Activated CD4-positive, alpha-beta T cell treated with anti-CD3 and anti-CD28 coated beads, Interleukin-2, amount 50 U/mL, for 16 hours (primary cell): Measurements from ENCODE around the gene ADCY9.
"Not testable (repeated sequence)": the region's sequence is repeated elsewhere in the genome, so short reads cannot be mapped to it uniquely, and the experiment has no call there.

ENCODE experiments used
- DNase-seq: peaks from one replicate; pipeline ENCODE4 v3.0.0-alpha.2; 2020

The ADCY9 gene

GRCh38 chr16:4064950-4065352 is 51.3 kb downstream of the ADCY9 start:
- DNase-seq, result peak; percentile 41

- DNase-seq, result no peak
These were observed 53.9 kb downstream of the ADCY9 start for GRCh38 chr16:4062212-4062802.

GRCh38 chr16:4060823-4061222 is 55.4 kb downstream of the ADCY9 start:
- no peak for DNase-seq

DNA sequence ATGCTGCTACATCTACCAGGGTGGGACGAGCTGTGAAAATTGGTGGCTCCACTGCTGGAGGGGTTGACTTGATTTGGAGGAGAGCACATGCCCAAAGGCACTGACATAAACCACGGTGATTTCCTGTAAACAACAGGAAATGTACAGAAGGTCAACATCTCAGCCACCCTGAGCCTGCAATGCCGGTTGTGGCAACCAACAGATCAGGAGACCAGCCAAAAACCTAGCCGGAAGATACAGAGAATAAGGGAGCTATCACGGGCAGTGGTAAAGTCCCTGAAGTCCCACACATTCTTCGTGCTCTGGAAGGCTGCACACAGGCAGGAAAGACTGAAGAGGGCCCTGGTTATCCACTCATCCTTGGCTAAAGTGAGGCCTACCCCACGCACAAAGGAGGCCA is 56.2 kb downstream of the ADCY9 start:
- peak; percentile 18 for DNase-seq

GRCh38 chr16:4058386-4058785 is 57.9 kb downstream of the ADCY9 start:
- no peak for DNase-seq

DNA sequence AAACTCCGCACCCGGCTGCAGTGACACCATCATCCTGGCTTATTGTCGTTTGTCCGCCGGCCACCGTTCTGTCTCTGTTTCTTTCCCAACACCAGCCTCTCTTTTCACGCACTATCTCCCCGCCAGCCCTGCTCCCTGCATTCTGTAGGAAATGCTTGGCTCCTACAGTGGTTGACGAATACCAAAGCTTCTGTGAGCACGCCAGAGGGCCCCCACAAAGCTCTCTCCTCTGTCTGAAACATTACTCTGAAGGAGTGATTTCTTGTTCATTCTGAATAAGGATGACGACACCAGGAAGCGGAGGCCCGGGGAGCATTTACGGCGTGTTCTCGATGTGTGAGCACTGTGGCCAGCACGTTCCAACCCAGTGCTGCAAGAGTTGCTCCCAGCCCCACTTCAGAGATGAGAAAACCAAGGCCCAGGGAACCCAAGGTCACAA is 58.8 kb downstream of the ADCY9 start:
- no peak for DNase-seq

DNA sequence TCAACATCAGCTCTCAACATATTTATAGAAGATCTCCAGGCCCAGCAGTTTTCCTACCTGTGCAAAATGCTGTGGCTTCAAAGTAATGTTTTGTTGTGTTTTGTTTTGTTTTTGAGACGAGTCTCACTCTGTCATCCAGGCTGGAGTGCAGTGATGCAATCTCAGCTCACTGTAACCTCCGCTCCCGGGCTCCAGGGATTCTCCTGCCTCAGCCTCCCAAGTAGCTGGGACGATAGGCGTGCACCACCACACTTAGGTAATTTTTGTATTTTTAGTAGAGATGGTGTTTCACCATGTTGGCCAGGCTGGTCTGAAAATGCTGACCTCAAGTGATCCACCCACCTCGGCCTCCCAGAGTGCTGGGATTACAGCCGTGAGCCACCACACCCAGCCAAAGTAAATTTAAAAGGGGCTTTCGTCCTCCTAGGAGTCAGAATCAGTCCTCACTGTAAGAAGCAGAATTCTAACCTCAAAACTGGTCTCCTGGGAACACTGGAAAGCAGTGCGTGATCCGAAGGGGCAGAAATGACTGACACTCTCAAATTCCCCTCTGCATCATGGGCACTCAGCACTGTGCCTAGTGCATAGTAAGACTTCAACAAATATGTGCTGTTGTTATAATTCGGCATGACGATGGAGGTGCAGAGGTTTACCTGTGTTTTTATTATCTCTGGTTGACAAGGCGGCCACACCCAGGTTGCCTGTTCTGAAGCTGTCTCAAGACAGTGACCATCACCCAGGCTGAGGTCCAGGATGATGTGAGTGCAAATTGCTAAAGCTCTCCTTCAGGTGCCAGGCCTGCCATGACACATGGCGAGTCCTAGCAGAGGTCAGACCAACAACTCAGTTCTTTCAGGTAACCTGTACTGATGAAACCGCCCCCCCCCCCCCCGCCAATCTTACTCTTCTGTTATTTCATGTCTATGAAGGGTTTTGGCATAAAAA is 59.8 kb downstream of the ADCY9 start:
- no peak for DNase-seq

- no peak for DNase-seq
These were observed 60.5 kb downstream of the ADCY9 start for GRCh38 chr16:4055748-4056147.

- DNase-seq, result no peak
These were observed 62.9 kb downstream of the ADCY9 start for GRCh38 chr16:4053301-4053845.

GRCh38 chr16:4052801-4053293 is 63.4 kb downstream of the ADCY9 start:
- no peak for DNase-seq

DNA sequence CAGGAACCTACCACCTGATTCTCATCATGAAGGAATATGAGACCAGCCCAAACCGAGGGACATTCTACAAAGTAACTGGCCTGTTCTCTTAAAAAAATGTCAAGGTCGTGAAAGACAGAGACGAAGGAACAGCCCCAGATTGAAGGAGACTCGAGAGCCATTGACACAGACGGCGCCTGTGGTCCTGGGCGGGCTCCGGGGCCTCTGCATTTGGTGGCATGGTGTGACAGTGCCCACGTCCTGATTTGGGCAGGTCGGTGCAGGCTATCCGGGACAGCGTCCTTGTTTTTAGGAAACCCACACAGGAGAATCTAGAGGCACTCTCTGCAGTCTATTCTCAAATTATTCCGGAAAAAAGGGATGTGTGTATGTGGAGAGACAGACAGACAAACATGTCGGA is 64.1 kb downstream of the ADCY9 start:
- no peak for DNase-seq

GRCh38 chr16:4051591-4051990 is 64.7 kb downstream of the ADCY9 start:
- no peak for DNase-seq

GRCh38 chr16:4049031-4049430 is 67.2 kb downstream of the ADCY9 start:
- DNase-seq, result no peak

GRCh38 chr16:4048481-4048880 is 67.8 kb downstream of the ADCY9 start:
- DNase-seq, result no peak

- DNase-seq, result no peak
These were observed 70.0 kb downstream of the ADCY9 start for GRCh38 chr16:4046221-4046620.

DNA sequence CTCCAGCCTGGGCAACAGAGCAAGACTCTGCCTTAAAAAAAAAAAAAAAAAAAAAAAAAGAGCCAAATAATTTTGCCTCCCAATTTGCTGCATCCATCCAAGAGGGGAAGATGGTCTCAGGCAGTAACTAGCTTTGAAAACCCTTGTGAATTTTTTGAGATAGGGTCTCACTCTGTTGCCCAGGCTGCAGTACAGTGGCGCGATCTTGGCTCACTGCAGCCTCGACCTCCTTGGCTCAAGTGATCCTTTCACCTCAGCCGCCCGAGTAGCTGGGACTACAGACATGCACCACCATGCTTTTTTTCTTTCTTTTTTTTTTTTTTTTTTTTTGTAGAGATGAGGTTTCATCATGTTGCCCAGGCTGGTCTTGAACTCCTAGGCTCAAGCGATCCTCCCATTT is 70.7 kb downstream of the ADCY9 start:
- not testable (repeated sequence) for DNase-seq

GRCh38 chr16:4042581-4042980 is 73.7 kb downstream of the ADCY9 start:
- no peak for DNase-seq

GRCh38 chr16:4038448-4038847 is 77.8 kb downstream of the ADCY9 start:
- no peak for DNase-seq

DNA sequence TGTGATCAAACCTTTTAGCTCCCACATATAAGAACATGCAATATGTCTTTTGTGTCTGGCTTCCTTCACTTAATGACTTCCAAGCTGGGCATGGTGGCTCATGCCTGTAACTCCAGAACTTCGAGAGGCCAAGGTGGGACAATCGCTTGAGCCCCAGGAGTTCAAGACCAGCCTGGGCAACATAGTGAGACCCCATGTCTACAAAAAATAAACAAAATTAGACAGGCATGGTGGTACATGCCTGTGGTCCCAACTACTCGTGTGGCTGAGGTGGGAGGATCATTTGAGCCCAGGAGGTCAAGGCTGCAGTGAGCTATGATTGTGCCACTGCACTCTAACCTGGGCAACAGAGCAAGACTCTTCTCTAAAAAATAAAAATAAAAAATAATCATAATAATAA is 79.3 kb downstream of the ADCY9 start:
- not testable (repeated sequence) for DNase-seq

DNA sequence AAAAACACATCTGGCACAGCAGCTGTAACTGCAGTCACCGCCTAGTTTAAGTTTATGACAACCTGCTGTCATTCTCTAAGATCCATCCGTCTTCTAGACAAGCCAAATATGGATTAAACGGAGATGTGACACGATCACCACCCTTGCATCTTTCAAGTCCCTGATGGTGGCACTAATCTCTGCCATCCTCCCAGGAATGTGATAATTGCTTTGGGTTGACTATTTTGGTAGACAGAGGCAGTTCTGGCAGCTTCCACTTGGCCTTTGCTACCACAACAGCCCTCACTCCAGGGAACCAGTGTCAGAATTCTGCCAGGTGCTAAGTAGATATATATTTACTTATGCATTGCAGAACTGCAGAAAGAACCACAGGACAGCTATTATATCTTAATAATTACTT is 81.3 kb downstream of the ADCY9 start:
- DNase-seq, result no peak

DNA sequence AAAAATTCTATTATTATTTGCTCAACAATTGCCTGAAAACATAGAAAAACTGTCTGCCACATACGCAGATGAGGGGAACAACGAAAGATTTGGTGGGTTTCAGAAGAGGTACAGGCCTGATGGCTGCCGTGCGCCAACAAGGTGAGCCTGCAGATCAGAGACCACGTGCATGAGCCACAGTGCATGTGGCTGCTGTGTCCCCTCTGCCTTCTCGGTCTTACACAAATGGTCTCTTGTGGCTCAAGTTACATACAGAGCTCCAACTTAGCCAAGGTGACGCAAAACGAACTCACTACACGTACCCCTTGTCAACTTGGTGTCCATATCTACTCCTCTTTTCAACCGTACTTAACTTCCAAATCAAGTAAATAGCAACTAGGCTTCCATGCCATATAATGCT is 82.3 kb downstream of the ADCY9 start:
- DNase-seq, result no peak

DNA sequence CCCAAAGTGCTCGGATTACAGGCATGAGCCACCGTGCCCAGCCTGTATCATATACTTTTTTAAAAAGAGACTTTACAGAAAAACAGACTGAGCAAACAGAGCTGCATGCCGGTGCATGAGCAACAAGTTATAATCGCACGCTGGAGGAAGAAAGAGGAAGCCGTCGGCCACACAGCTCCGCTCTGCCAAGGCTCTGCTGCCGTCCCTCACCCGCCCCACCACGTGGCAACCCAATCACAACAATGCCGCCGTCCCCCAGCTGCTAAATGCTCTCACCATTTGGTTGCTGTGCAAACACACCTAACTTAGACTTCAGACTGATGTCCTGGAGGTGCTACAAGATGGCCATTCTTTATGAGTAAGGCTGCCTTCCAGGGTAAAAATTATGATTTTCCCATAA is 83.5 kb downstream of the ADCY9 start:
- no peak for DNase-seq

DNA sequence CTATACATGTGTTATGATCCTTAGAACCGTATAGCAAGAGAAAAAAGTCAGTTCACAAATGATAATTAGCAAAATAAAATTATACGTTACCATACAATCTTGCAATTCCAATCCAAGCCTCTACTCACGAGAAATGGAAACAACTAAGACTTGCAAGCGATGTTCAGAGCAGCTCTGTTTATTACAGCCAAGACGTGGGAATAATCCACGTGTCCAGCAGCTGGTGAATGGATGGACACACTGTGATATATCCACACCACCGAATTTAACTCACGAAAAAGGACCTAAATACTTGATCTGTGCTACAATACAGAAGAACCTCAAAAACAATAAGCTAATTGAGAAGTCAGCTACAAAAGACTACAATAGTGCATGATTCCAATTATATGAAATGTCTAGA is 88.1 kb downstream of the ADCY9 start:
- no peak for DNase-seq

DNA sequence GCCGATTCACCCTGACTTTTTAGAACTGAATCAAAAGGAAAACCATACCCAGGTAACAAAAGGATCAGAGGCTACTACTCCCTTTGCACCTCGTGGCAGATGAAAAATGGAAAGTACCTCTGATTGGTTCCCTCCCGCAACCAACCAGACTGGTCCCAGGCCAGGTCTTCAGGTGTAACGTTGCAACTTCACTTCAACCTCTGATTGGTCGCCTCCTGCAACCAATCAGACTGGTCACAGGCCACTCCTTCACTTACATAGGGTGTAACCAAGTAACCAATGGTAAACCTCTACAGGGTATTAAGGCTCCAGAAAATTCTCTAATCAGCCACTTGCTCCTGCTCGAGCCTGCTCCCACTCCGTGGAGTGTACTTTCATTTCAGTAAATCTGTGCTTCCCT is 89.4 kb downstream of the ADCY9 start:
- DNase-seq, result no peak
